GM06990 (cell line): ENCODE results near the gene PLIN4.

Experiments used
- DNase-seq: peaks from one replicate; pipeline ENCODE4 v3.0.0-alpha.2; 2011; ENCODE audit not compliant: insufficient read length; ENCODE audit errors: extremely low read depth
- H3K27me3 ChIP-seq: replicated peaks from 2 replicates; pipeline ENCODE4 v1.6.0; 2011; ENCODE audit warnings: low read length; ENCODE audit not compliant: control insufficient read depth, insufficient read depth
- H3K36me3 ChIP-seq: 2 replicates; pipeline ENCODE4 v1.5.1; 2011; ENCODE audit warnings: low read length; ENCODE audit not compliant: control insufficient read depth, insufficient read depth
- H3K4me3 ChIP-seq: replicated peaks from 2 replicates; pipeline ENCODE4 v1.5.1; 2011; ENCODE audit warnings: low read depth, mild to moderate bottlenecking, control low read depth, low read length
- CTCF ChIP-seq: IDR thresholded peaks from 2 replicates; pipeline ENCODE4 v1.5.1; 2011; ENCODE audit warnings: low read length, control low read depth, mild to moderate bottlenecking, inconsistent platforms; ENCODE audit not compliant: insufficient read depth, poor library complexity, severe bottlenecking

The PLIN4 gene

GRCh38 chr19:4557971-4558941, 40.0 kb upstream of the PLIN4 start:
- TF ChIP-seq CTCF: peak; percentile 99
- H3K4me3 ChIP-seq: no peak overlapping the region
- H3K36me3 ChIP-seq: no peaks in the 10 kb centered on the region
- no peaks in the 10 kb centered on the region for H3K27me3 ChIP-seq
- DNase-seq: no peak

- Histone ChIP-seq H3K36me3 (no peaks in the 10 kb centered on the region), H3K4me3 (no peak overlapping the region), H3K27me3 (no peaks in the 10 kb centered on the region)
- peak; percentile 35 for TF ChIP-seq CTCF
- no peak for DNase-seq
Measured at GRCh38 chr19:4557144-4557970, 39.1 kb upstream of the PLIN4 start.

- no peak for DNase-seq
- Histone ChIP-seq H3K27me3 (no peaks in the 10 kb centered on the region), H3K36me3 (no peaks in the 10 kb centered on the region), H3K4me3 (no peak overlapping the region)
- TF ChIP-seq CTCF: no peak
Measured at GRCh38 chr19:4556597-4557127, 38.4 kb upstream of the PLIN4 start.

GRCh38 chr19:4555657-4556561, 37.6 kb upstream of the PLIN4 start:
- H3K36me3 ChIP-seq: no peaks in the 10 kb centered on the region
- H3K4me3 ChIP-seq: no peak overlapping the region
- no peaks in the 10 kb centered on the region for H3K27me3 ChIP-seq
- no peak for TF ChIP-seq CTCF
- no peak for DNase-seq

- no peak overlapping the region for H3K4me3 ChIP-seq
- TF ChIP-seq CTCF: no peak
- DNase-seq: no peak
- H3K36me3 ChIP-seq: no peaks in the 10 kb centered on the region
- H3K27me3 ChIP-seq: no peaks in the 10 kb centered on the region
Measured at GRCh38 chr19:4554717-4555116, 36.4 kb upstream of the PLIN4 start.
